Activated naive CD4-positive, alpha-beta T cell (primary cell): Measurements from ENCODE around the gene LAX1.
"Not testable (repeated sequence)": the region's sequence is repeated elsewhere in the genome, so short reads cannot be mapped to it uniquely, and the experiment has no call there.

Experiments
- DNase-seq, 4 experiments: peaks; one replicate each; lab custom pipeline; 2025; lab: John Stamatoyannopoulos, UW

Gene LAX1

GRCh38 chr1:203768256-203768655 is 3.3 kb downstream of the LAX1 start:
- no peak for DNase-seq

- no peak for DNase-seq
These were observed 4.7 kb downstream of the LAX1 start for GRCh38 chr1:203769505-203770343.

GRCh38 chr1:203771901-203772301 is 6.9 kb downstream of the LAX1 start:
- no peak for DNase-seq

DNA sequence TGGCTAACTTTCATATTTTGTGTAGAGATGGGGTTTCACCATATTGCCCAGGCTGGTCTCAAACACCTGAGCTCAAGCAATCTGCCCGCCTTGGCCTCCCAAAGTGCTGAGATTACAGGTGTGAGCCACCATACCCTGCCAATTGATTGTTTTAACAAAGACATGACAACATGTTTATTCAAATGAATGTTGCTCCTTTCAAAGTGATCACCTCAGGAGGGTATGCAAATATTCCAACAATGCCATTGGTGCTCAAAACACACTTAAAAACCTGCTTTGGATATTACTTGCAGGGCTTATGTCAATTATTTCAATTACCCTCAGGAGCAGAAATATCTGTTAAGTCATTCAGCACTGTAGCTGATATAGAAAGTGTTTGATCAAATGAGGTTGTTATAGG is 7.9 kb downstream of the LAX1 start:
- no peak for DNase-seq

GRCh38 chr1:203776636-203777035 is 11.7 kb downstream of the LAX1 start:
- no peak for DNase-seq

DNA sequence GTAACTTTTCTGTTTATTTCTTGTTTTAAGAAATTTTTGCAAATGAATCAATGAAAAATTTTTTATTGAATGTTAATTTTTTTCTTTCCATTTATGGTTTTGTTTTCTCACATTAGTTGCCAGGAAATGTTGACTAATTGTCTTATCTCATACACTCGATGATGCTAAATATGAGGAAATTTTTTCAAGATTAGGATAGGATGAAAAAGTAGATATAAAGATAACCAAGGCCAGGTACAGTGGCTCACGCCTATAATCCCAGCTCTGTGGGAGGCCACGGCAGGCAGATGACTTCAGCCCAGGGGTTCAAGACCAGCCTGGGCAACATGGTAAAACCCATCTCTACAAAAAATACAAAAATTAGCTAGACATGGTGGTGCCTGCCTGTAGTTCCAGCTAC is 12.6 kb downstream of the LAX1 start:
- no peak for DNase-seq

- no peak for DNase-seq
These were observed 13.2 kb downstream of the LAX1 start for GRCh38 chr1:203778146-203778545.

GRCh38 chr1:203778789-203779188 is 13.8 kb downstream of the LAX1 start:
- no peak for DNase-seq

- no peak for DNase-seq
These were observed 17.0 kb downstream of the LAX1 start for GRCh38 chr1:203781962-203782361.

DNA sequence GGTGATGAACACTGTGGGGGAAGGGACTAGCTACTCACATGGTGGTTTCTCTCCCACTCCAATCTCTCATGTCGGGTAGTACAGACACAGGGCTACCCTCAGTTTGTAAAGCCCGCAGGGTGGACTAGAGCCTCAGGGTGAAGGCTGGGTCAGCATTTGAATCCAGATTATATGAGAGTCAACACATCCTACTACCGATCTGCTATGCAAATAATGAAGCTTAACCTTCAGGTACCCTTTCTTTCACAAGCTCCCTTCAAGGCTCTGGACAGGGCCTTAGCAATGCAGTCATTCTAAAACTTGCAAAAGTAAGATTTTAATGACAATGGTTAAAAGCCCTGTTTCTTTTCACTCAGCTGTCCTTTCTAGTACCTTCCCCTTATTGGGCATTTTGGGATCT is 25.0 kb downstream of the LAX1 start:
- no peak for DNase-seq

GRCh38 chr1:203791498-203791897 is 26.5 kb downstream of the LAX1 start:
- no peak for DNase-seq

DNA sequence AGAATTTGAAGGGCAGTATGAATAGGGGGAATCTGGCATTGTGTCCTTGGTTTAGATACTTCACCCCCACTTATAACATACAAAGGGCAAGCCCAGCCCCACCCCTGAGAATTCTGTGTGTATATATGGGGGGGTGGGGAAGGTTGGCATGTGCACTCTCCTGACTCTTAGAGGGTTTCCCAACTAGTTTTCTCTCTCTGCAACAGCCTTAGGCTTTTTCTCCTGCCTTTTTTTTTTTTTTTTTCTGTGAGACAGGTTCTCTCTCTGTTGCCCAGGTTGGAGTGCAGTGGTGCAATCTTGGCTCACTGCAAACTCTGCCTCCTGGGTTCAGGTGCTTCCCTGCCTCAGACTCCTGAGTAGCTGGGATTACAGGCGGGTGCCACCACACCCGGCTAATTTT is 27.5 kb downstream of the LAX1 start:
- DNase-seq: no peak

DNA sequence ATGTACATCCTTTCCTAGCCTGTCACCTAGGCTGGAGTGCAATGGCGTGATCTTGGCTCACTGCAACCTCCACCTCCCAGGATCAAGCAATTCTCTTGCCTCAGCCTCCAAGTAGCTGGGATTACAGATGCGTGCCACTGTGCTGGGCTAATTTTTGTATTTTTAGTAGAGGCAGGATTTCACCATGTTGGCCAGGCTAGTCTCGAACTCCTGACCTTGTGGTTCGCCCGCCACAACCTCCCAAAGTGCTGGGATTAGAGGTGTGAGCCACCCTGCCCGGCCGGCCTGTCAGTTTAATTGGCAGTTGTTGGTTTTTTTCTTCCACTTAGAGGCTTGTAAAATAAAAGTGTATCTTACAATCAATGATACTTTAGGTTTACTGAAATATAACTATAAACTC is 28.6 kb downstream of the LAX1 start:
- DNase-seq: not testable (repeated sequence)

GRCh38 chr1:203794764-203795440 is 29.9 kb downstream of the LAX1 start:
- DNase-seq: no peak

- peak; percentile 90 to 96 (median 93) for DNase-seq
These were observed 30.7 kb downstream of the LAX1 start, which contains the start of the genes ZBED6 and ZC3H11A for GRCh38 chr1:203795441-203796235. ZBED6 (plus strand) TSS chr1:203795623; CDS start chr1:203797523, 1,900 bp downstream. ZC3H11A (plus strand) TSS chr1:203795623; CDS start chr1:203817071, 21,448 bp downstream.

GRCh38 chr1:203796236-203796605 is 31.2 kb downstream of the LAX1 start:
- no peak for DNase-seq

GRCh38 chr1:203797216-203797615 is 32.2 kb downstream of the LAX1 start:
- DNase-seq: no peak

DNA sequence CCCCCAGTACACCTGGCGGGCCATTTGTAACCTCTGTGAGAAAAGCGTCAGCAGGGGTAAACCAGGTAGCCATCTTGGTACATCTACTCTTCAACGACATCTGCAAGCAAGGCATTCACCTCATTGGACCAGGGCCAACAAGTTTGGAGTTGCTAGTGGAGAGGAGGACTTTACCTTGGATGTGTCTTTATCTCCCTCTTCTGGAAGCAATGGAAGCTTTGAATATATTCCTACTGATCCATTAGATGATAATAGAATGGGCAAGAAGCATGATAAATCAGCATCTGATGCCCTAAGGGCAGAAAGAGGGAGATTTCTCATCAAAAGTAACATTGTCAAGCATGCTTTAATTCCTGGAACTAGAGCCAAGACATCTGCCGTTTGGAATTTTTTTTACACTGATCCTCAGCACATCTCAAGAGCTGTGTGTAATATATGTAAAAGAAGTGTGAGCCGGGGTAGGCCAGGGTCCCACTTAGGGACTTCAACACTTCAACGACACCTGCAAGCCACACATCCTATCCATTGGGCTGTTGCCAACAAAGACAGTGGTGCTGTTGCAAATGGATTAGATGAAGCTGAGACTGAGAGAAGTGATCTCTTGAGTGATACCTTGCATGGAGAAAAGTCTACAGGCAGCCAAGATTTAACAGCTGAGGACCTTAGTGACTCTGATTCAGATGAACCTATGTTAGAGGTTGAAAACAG is 33.1 kb downstream of the LAX1 start:
- DNase-seq: no peak

GRCh38 chr1:203799157-203799556 is 34.2 kb downstream of the LAX1 start:
- no peak for DNase-seq

- no peak for DNase-seq
These were observed 35.0 kb downstream of the LAX1 start for GRCh38 chr1:203799971-203800370.

DNA sequence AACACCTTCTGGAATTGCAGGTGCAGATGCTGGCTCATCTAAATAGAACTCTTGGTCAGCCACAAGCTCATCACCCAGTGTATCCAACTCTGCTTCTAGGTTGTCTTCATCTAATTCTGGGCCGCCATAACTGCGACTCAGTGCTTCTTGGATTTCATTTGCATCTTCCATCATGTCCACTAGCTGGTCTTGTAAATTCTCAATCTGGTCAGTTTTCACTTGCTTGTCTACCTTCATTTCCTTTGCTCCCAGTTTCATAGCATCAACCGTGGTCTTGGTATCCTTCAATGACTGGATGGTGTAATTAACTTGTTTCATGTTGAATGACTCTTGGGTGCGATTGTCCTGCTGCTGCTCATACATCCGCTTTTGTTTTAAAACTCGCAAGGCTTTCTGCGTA is 40.7 kb downstream of the LAX1 start:
- no peak for DNase-seq

GRCh38 chr1:203807196-203807595 is 42.2 kb downstream of the LAX1 start:
- DNase-seq: no peak
